HG02571 (cell line): ENCODE measurements around the gene COG4.

Source experiments
- ATAC-seq: cut with Tn5 transposase; IDR thresholded peaks from one replicate; pipeline ENCODE4 v1.9.1; 2021; ENCODE audit warnings: mild to moderate bottlenecking, moderate library complexity; ENCODE audit not compliant: unreplicated experiment

COG4 gene

GRCh38 chr16:70434484-70435260, 88.7 kb downstream of the COG4 start:
- no peak for ATAC-seq

GRCh38 chr16:70433458-70434103, 89.8 kb downstream of the COG4 start:
- ATAC-seq: no peak

GRCh38 chr16:70432723-70433457, 90.5 kb downstream of the COG4 start:
- ATAC-seq: no peak

GRCh38 chr16:70432356-70432722, 91.0 kb downstream of the COG4 start:
- no peak for ATAC-seq

- ATAC-seq: peak; percentile 41
Measured at GRCh38 chr16:70430667-70431536, 92.5 kb downstream of the COG4 start.
